SK-N-SH treated with all-trans-retinoic acid at 6 μM for 48 hours (cell line): Measurements from ENCODE around the gene SNX18.

ENCODE experiments used
- ATAC-seq: fragments of 200-7000 bp; cut with Tn5 transposase; 3 replicates; pipeline ENCODE4 v1.9.1; 2020; ENCODE audit warnings: mild to moderate bottlenecking, moderate library complexity
- ARNTL ChIP-seq: fragments of 450-650 bp; formaldehyde crosslinking; IDR thresholded peaks from 2 replicates; pipeline ENCODE4 v1.5.0; 2020; ENCODE audit warnings: low read depth, mild to moderate bottlenecking, moderate library complexity, borderline replicate concordance
- BACH2 ChIP-seq: fragments of 250-450 bp; sonication (Bioruptor Pico); IDR thresholded peaks from 2 replicates; pipeline ENCODE4 v1.9.0; 2021; ENCODE audit warnings: mild to moderate bottlenecking, borderline replicate concordance
- ESRRG ChIP-seq: fragments of 250-450 bp; sonication (Bioruptor Pico); IDR thresholded peaks from 2 replicates; pipeline ENCODE4 v1.6.1; 2021; ENCODE audit warnings: mild to moderate bottlenecking
- GLIS3 ChIP-seq: fragments of 250-450 bp; sonication (Bioruptor Pico); IDR thresholded peaks from 2 replicates; pipeline ENCODE4 v1.5.0; 2020; ENCODE audit warnings: mild to moderate bottlenecking, moderate library complexity
- ISL1 ChIP-seq: fragments of 250-450 bp; sonication (Bioruptor Pico); IDR thresholded peaks from 2 replicates; pipeline ENCODE4 v2.1.2; 2022; ENCODE audit warnings: mild to moderate bottlenecking, moderate library complexity
- OSR1 ChIP-seq: fragments of 250-450 bp; sonication (Bioruptor Pico); IDR thresholded peaks from 2 replicates; pipeline ENCODE4 v1.8.0; 2022; ENCODE audit warnings: moderate library complexity, mild to moderate bottlenecking, inconsistent platforms
- PPARA ChIP-seq: fragments of 250-450 bp; sonication (Bioruptor Pico); IDR thresholded peaks from 2 replicates; pipeline ENCODE4 v1.5.0; 2020; ENCODE audit warnings: mild to moderate bottlenecking, borderline replicate concordance
- RARB ChIP-seq: fragments of 250-450 bp; sonication (Bioruptor Pico); IDR thresholded peaks from 2 replicates; pipeline ENCODE4 v1.8.0; 2021; ENCODE audit warnings: mild to moderate bottlenecking, moderate library complexity
- SNAI2 ChIP-seq: fragments of 250-450 bp; sonication (Bioruptor Pico); IDR thresholded peaks from 2 replicates; pipeline ENCODE4 v1.5.0; 2020; ENCODE audit warnings: mild to moderate bottlenecking, moderate library complexity
- TCF4 ChIP-seq: fragments of 250-450 bp; sonication (Bioruptor Pico); IDR thresholded peaks from 2 replicates; pipeline ENCODE4 v1.8.0; 2021; ENCODE audit warnings: mild to moderate bottlenecking, moderate library complexity, borderline replicate concordance
- TOX ChIP-seq: fragments of 250-450 bp; sonication (Bioruptor Pico); IDR thresholded peaks from 2 replicates; pipeline ENCODE4 v1.8.0; 2021; ENCODE audit warnings: mild to moderate bottlenecking, moderate library complexity, borderline replicate concordance
- ZC3H10 ChIP-seq: fragments of 250-450 bp; sonication (Bioruptor Pico); IDR thresholded peaks from 2 replicates; pipeline ENCODE4 v1.5.1; 2021; ENCODE audit warnings: mild to moderate bottlenecking, moderate library complexity
- ZFP3 ChIP-seq: fragments of 250-450 bp; sonication (Bioruptor Pico); IDR thresholded peaks from 2 replicates; pipeline ENCODE4 v1.5.0; 2020; ENCODE audit warnings: mild to moderate bottlenecking, moderate library complexity
- ZFP30 ChIP-seq: fragments of 450-650 bp; formaldehyde crosslinking; IDR thresholded peaks from 2 replicates; pipeline ENCODE4 v1.5.0; 2022; ENCODE audit warnings: mild to moderate bottlenecking, moderate library complexity
- ZNF70 ChIP-seq: fragments of 450-650 bp; formaldehyde crosslinking; IDR thresholded peaks from 2 replicates; pipeline ENCODE4 v1.5.0; 2020; ENCODE audit warnings: mild to moderate bottlenecking, moderate library complexity
- ZNF8 ChIP-seq: fragments of 450-650 bp; formaldehyde crosslinking; IDR thresholded peaks from 2 replicates; pipeline ENCODE4 v1.5.0; 2020; ENCODE audit warnings: mild to moderate bottlenecking, moderate library complexity
- TF ChIP-seq, protein P1 (sequence below): fragments of 250-450 bp; sonication (Bioruptor Pico); IDR thresholded peaks from 2 replicates; pipeline ENCODE4 v1.5.0; 2020; ENCODE audit warnings: mild to moderate bottlenecking, moderate library complexity
- TF ChIP-seq, protein P2 (sequence below): fragments of 250-450 bp; sonication (Bioruptor Pico); IDR thresholded peaks from 2 replicates; pipeline ENCODE4 v1.5.1; 2020; ENCODE audit warnings: low read depth, mild to moderate bottlenecking, moderate library complexity
- TF ChIP-seq, protein P3 (sequence below): fragments of 250-450 bp; sonication (Bioruptor Pico); IDR thresholded peaks from 2 replicates; pipeline ENCODE4 v1.8.0; 2020; ENCODE audit warnings: mild to moderate bottlenecking, moderate library complexity, borderline replicate concordance
- TF ChIP-seq, protein P4 (sequence below): fragments of 250-450 bp; sonication (Bioruptor Pico); IDR thresholded peaks from 2 replicates; pipeline ENCODE4 v1.8.0; 2021; ENCODE audit warnings: low read depth, mild to moderate bottlenecking, moderate library complexity, borderline replicate concordance
- TF ChIP-seq, protein P5 (sequence below): fragments of 250-450 bp; sonication (Bioruptor Pico); IDR thresholded peaks from 2 replicates; pipeline ENCODE4 v1.5.1; 2021; ENCODE audit warnings: mild to moderate bottlenecking, moderate library complexity

The SNX18 gene

DNA sequence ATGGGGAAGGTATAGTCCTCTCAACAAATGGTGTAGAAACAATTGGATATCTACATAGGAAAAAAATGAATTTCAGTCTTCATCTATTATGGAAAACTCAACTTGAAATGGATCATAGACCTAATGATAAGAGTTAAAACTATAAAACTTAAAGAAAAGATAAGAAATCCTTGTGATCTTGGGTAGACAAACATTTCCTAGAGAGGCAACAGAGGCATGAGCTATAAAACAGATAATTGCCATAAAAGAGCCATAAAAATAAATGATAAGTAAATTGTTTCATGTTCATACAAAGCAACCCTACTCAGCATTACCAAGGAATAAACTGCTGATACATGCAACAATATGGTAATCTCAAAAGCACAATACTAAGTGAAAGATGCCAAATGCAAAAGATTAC, 76.2 kb downstream of the SNX18 start:
- no peak for ATAC-seq
- TF ChIP-seq SNAI2 (CRISPR knock-in tag) (no peak), OSR1 (CRISPR knock-in tag) (no peak), ZFP3 (CRISPR knock-in tag) (no peak), BACH2 (CRISPR knock-in tag) (no peak), ESRRG (CRISPR knock-in tag) (no peak), ISL1 (CRISPR knock-in tag) (no peak), RARB (CRISPR knock-in tag) (no peak), TCF4 (no peak), PPARA (no peak), ZNF70 (no peak), ZC3H10 (no peak), GLIS3 (CRISPR knock-in tag) (no peak), TOX (CRISPR knock-in tag) (no peak), ARNTL (CRISPR knock-in tag) (no peak), ZFP30 (no peak)
- TF ChIP-seq, protein P1, sequence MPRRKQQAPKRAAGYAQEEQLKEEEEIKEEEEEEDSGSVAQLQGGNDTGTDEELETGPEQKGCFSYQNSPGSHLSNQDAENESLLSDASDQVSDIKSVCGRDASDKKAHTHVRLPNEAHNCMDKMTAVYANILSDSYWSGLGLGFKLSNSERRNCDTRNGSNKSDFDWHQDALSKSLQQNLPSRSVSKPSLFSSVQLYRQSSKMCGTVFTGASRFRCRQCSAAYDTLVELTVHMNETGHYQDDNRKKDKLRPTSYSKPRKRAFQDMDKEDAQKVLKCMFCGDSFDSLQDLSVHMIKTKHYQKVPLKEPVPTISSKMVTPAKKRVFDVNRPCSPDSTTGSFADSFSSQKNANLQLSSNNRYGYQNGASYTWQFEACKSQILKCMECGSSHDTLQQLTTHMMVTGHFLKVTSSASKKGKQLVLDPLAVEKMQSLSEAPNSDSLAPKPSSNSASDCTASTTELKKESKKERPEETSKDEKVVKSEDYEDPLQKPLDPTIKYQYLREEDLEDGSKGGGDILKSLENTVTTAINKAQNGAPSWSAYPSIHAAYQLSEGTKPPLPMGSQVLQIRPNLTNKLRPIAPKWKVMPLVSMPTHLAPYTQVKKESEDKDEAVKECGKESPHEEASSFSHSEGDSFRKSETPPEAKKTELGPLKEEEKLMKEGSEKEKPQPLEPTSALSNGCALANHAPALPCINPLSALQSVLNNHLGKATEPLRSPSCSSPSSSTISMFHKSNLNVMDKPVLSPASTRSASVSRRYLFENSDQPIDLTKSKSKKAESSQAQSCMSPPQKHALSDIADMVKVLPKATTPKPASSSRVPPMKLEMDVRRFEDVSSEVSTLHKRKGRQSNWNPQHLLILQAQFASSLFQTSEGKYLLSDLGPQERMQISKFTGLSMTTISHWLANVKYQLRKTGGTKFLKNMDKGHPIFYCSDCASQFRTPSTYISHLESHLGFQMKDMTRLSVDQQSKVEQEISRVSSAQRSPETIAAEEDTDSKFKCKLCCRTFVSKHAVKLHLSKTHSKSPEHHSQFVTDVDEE (CRISPR knock-in tag) = no peak
- TF ChIP-seq, protein P2, sequence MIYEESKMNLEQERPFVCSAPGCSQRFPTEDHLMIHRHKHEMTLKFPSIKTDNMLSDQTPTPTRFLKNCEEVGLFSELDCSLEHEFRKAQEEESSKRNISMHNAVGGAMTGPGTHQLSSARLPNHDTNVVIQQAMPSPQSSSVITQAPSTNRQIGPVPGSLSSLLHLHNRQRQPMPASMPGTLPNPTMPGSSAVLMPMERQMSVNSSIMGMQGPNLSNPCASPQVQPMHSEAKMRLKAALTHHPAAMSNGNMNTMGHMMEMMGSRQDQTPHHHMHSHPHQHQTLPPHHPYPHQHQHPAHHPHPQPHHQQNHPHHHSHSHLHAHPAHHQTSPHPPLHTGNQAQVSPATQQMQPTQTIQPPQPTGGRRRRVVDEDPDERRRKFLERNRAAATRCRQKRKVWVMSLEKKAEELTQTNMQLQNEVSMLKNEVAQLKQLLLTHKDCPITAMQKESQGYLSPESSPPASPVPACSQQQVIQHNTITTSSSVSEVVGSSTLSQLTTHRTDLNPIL (CRISPR knock-in tag) = no peak
- TF ChIP-seq, protein P3, sequence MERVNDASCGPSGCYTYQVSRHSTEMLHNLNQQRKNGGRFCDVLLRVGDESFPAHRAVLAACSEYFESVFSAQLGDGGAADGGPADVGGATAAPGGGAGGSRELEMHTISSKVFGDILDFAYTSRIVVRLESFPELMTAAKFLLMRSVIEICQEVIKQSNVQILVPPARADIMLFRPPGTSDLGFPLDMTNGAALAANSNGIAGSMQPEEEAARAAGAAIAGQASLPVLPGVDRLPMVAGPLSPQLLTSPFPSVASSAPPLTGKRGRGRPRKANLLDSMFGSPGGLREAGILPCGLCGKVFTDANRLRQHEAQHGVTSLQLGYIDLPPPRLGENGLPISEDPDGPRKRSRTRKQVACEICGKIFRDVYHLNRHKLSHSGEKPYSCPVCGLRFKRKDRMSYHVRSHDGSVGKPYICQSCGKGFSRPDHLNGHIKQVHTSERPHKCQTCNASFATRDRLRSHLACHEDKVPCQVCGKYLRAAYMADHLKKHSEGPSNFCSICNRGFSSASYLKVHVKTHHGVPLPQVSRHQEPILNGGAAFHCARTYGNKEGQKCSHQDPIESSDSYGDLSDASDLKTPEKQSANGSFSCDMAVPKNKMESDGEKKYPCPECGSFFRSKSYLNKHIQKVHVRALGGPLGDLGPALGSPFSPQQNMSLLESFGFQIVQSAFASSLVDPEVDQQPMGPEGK (CRISPR knock-in tag) = no peak
- TF ChIP-seq, protein P4, sequence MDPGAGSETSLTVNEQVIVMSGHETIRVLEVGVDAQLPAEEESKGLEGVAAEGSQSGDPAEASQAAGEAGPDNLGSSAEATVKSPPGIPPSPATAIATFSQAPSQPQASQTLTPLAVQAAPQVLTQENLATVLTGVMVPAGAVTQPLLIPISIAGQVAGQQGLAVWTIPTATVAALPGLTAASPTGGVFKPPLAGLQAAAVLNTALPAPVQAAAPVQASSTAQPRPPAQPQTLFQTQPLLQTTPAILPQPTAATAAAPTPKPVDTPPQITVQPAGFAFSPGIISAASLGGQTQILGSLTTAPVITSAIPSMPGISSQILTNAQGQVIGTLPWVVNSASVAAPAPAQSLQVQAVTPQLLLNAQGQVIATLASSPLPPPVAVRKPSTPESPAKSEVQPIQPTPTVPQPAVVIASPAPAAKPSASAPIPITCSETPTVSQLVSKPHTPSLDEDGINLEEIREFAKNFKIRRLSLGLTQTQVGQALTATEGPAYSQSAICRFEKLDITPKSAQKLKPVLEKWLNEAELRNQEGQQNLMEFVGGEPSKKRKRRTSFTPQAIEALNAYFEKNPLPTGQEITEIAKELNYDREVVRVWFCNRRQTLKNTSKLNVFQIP (CRISPR knock-in tag) = no peak
- TF ChIP-seq, protein P5, sequence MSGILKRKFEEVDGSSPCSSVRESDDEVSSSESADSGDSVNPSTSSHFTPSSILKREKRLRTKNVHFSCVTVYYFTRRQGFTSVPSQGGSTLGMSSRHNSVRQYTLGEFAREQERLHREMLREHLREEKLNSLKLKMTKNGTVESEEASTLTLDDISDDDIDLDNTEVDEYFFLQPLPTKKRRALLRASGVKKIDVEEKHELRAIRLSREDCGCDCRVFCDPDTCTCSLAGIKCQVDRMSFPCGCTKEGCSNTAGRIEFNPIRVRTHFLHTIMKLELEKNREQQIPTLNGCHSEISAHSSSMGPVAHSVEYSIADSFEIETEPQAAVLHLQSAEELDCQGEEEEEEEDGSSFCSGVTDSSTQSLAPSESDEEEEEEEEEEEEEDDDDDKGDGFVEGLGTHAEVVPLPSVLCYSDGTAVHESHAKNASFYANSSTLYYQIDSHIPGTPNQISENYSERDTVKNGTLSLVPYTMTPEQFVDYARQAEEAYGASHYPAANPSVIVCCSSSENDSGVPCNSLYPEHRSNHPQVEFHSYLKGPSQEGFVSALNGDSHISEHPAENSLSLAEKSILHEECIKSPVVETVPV (CRISPR knock-in tag) = no peak
- TF ChIP-seq, all 23 proteins: peak for 0

DNA sequence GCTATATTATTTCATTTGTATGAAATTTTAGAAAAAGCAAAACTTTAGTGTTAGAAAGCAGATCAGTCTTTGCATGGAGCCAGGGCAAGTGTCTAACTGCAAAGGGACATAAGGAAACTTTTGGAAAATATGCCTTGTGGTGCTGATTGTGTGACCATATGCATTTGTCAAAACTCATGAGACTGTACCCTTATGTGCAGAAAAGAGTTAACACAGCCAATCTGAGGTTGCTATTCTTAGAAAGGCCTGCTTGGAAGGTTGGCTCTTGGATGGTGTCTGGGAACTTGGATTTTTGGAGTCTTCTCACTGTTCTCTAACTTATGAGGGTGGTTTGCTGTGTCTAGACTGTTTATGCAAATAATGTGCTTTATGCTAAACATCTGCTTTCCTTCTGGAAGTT, 76.6 kb downstream of the SNX18 start:
- no peak for TF ChIP-seq ESRRG (CRISPR knock-in tag)
- TF ChIP-seq ZC3H10 = no peak
- TF ChIP-seq ZNF8 = no peak
- TF ChIP-seq, protein P3 (CRISPR knock-in tag) = no peak
- no peak for TF ChIP-seq ISL1 (CRISPR knock-in tag)
- TF ChIP-seq, protein P4 (CRISPR knock-in tag) = no peak
- no peak for ATAC-seq
